CD14-positive monocyte (primary cell): ENCODE measurements around the gene ACVRL1. TPM values are rescaled to one million over a fixed set of nuclear protein-coding genes. Genes with fewer than 3 reads are reported as not detected.

Experiments used
- DNase-seq, 3 donors: peaks; one replicate each; pipeline ENCODE4 v3.0.0-alpha.2; 2011 to 2022
- H2AFZ ChIP-seq: 2 replicates; pipeline ENCODE4 v1.6.0; 2012; ENCODE audit warnings: mild to moderate bottlenecking, low read depth, low read length, inconsistent platforms; ENCODE audit not compliant: insufficient read depth, poor library complexity, severe bottlenecking
- H3K27ac ChIP-seq, 2 donors: 1 replicate in 1 of 2; 2 replicates in 1 of 2; pipeline ENCODE4 v1.5.1; 2012 to 2013; ENCODE audit warnings: low read length in 2 of 2, control low read depth in 1 of 2, inconsistent platforms in 1 of 2, low read depth in 1 of 2, mild to moderate bottlenecking in 1 of 2
- H3K27me3 ChIP-seq, 2 donors: one replicate each; pipeline versions ENCODE4 v1.6.0 to v1.6.1; 2011 to 2013; ENCODE audit warnings: low read length in 2 of 2; ENCODE audit not compliant: control insufficient read depth in 2 of 2, insufficient read depth in 2 of 2
- H3K36me3 ChIP-seq, 2 donors: replicated peaks in 1 of 2; 1 replicate in 1 of 2; 2 replicates in 1 of 2; pipeline versions ENCODE4 v1.5.1 to v1.6.1; 2012 to 2013; ENCODE audit warnings: low read length in 2 of 2, control low read depth in 1 of 2, inconsistent platforms in 1 of 2, mild to moderate bottlenecking in 1 of 2; ENCODE audit not compliant: insufficient read depth in 2 of 2, control insufficient read depth in 1 of 2
- H3K4me1 ChIP-seq, 2 donors: 1 replicate in 1 of 2; 2 replicates in 1 of 2; pipeline versions ENCODE4 v1.5.1 to v1.6.1; 2012 to 2013; ENCODE audit warnings: low read length in 2 of 2, control low read depth in 1 of 2, inconsistent platforms in 1 of 2, mild to moderate bottlenecking in 1 of 2, moderate library complexity in 1 of 2; ENCODE audit not compliant: insufficient read depth in 2 of 2, control insufficient read depth in 1 of 2
- H3K4me2 ChIP-seq: replicated peaks from 2 replicates; pipeline ENCODE3; 2012; ENCODE audit warnings: low read length, moderate library complexity, mild to moderate bottlenecking; ENCODE audit not compliant: poor library complexity, severe bottlenecking; ENCODE audit errors: extremely low read depth
- H3K4me3 ChIP-seq, 3 experiments: fragments of 200-600 bp in 1 of 3; sonication (generic) in 1 of 3; replicated peaks in 1 of 3; 1 replicate in 2 of 3; 2 replicates in 1 of 3; pipeline ENCODE4 v1.5.1; 2011 to 2013; ENCODE audit warnings: low read length in 3 of 3, mild to moderate bottlenecking in 3 of 3, control low read depth in 2 of 3, low read depth in 2 of 3, inconsistent platforms in 1 of 3, moderate library complexity in 1 of 3
- H3K79me2 ChIP-seq: 2 replicates; pipeline ENCODE4 v1.6.0; 2012; ENCODE audit warnings: mild to moderate bottlenecking, control low read depth, inconsistent platforms, low read length, moderate library complexity; ENCODE audit not compliant: insufficient read depth
- H3K9ac ChIP-seq: 2 replicates; pipeline ENCODE4 v1.6.0; 2017; ENCODE audit warnings: low read length, mild to moderate bottlenecking; ENCODE audit not compliant: insufficient read depth, poor library complexity, severe bottlenecking
- H3K9me3 ChIP-seq, 2 donors: replicated peaks in 1 of 2; 1 replicate in 1 of 2; 2 replicates in 1 of 2; pipeline versions ENCODE4 v1.5.1 to v1.6.1; 2012 to 2013; ENCODE audit warnings: low read length in 2 of 2, control low read depth in 1 of 2; ENCODE audit not compliant: control insufficient read depth in 1 of 2, insufficient read depth in 1 of 2
- H4K20me1 ChIP-seq: 2 replicates; pipeline ENCODE4 v1.6.0; 2012; ENCODE audit warnings: mild to moderate bottlenecking, low read length, control low read depth, moderate library complexity; ENCODE audit not compliant: insufficient read depth
- H3K27ac Mint-ChIP-seq, 7 donors: one replicate each; pipeline ENCODE4 v1.8.0; 2020; ENCODE audit warnings: mild to moderate bottlenecking in 7 of 7, mixed read lengths in 7 of 7, moderate library complexity in 6 of 7, inconsistent platforms in 2 of 7
- H3K27me3 Mint-ChIP-seq, 3 donors: one replicate each; pipeline ENCODE4 v1.8.0; 2021 to 2022; ENCODE audit warnings: low read depth in 3 of 3, mild to moderate bottlenecking in 3 of 3, mixed read lengths in 3 of 3, moderate library complexity in 3 of 3, inconsistent platforms in 1 of 3
- H3K36me3 Mint-ChIP-seq, 2 donors: one replicate each; pipeline ENCODE4 v1.8.0; 2020; ENCODE audit warnings: mixed read lengths in 2 of 2, inconsistent platforms in 1 of 2, mild to moderate bottlenecking in 1 of 2
- H3K4me1 Mint-ChIP-seq: one replicate; pipeline ENCODE4 v1.8.0; 2020; ENCODE audit warnings: mild to moderate bottlenecking, mixed read lengths
- H3K4me3 Mint-ChIP-seq, 2 donors: one replicate each; pipeline ENCODE4 v1.8.0; 2020; ENCODE audit warnings: mild to moderate bottlenecking in 2 of 2, mixed read lengths in 2 of 2, moderate library complexity in 1 of 2
- H3K9me3 Mint-ChIP-seq, 7 donors: one replicate each; pipeline ENCODE4 v1.8.0; 2020 to 2022; ENCODE audit warnings: mixed read lengths in 7 of 7, mild to moderate bottlenecking in 6 of 7, moderate library complexity in 6 of 7, inconsistent platforms in 2 of 7
- WGBS: methylation state at CpG from one replicate; pipeline ENCODE4 v1.1.5; 2013; ENCODE audit warnings: missing lambda C conversion rate; ENCODE audit not compliant: insufficient coverage; 5-methylcytosine and 5-hydroxymethylcytosine counted together
- intact Hi-C, 2 donors: fragments of 100-400 bp; cut with micrococcal nuclease; formaldehyde crosslinking; loops; one replicate each; pipeline versions ENCODE4 v1.15.0 to v1.15.1; 2023
- polyA minus RNA-seq: library from RNA; depleted of rRNA, polyadenylated mRNA; stranded (reverse); fragments of >200 nt; gene quantifications from 2 replicates; pipeline ENCODE4 v1.2.3, GENCODE V29; 2012
- polyA plus RNA-seq, 3 donors: library from polyadenylated mRNA; depleted of rRNA in 1 of 3; unstranded in 2 of 3; stranded (reverse) in 1 of 3; fragments of 300-500 nt in 2 of 3; fragments of >200 nt in 1 of 3; fragmentation: Illumina TruSeq in 2 of 3; gene quantifications; 1 replicate in 2 of 3; 2 replicates in 1 of 3; pipeline ENCODE4 v1.2.3, GENCODE V29; 2012 to 2021
- total RNA-seq, 12 experiments: library from RNA in 1 of 12; stranded (reverse) in 1 of 12; fragments of 120-200 nt in 1 of 12; gene quantifications; one replicate each; pipeline ENCODE4 v1.2.4 and lab custom pipeline; 2013 to 2026; ENCODE audit warnings: mixed read lengths in 6 of 12, inconsistent platforms in 1 of 12
- TF ChIP-seq, protein P1 (sequence below): fragments of 200-600 bp; IDR thresholded peaks from one replicate; pipeline ENCODE4 v1.8.0; 2022; ENCODE audit warnings: antibody characterized with exemption, mild to moderate bottlenecking

Gene ACVRL1
- total RNA-seq (2013) = 3.2 TPM
- 1 to 10 TPM; 1.5 to 3.6 (median 2.0) TPM for polyA plus RNA-seq
- 3.7 and 5.8 TPM in 2 replicates for polyA minus RNA-seq
- total RNA-seq (lab: John Stamatoyannopoulos, UW) = 0.34 to 5.0 (median 2.4) reads per million in 11 experiments

DNA sequence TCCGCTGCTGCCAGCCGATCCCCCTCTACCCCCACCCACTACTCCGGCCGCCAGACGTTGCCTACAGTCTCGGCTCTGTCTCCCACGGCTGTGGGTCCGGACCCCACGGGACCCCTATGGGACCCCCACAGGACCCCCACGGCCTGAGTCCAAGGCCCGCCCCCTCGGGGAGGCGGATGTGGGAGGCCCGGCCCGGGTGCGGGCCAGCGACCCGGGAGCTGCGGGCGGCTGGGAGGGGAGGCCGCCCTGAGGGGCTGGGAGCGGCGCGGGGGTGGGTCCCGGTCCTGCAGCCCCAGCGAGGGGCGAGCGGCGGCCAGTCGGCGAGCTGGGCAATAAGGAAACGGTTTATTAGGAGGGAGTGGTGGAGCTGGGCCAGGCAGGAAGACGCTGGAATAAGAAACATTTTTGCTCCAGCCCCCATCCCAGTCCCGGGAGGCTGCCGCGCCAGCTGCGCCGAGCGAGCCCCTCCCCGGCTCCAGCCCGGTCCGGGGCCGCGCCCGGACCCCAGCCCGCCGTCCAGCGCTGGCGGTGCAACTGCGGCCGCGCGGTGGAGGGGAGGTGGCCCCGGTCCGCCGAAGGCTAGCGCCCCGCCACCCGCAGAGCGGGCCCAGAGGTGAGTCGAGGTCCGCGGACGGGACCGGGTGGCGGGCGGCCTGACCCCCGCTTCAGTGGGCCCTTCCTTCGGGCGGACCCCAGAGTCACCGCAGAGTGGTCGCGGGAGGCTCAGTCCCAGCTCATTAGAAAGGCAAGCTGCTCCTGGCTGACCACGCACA is at the start of gene ACVRL1:
ACVRL1 (plus strand) TSS at position 422 of the 773 bp plus-strand sequence. CDS start 4,971 bp downstream, outside the sequence.
- no peak within 1 kb of the TSS for H3K27ac ChIP-seq
- H3K79me2 ChIP-seq = no peaks in the 10 kb centered on the region
- H3K4me2 ChIP-seq = peak within 1 kb of the TSS; percentile 70
- Mint-ChIP-seq H3K27me3 (peaks cover 17 to 27% (median 26%) of the 10 kb centered on the region in 3 donors), H3K36me3 (peaks cover 6 to 16% of the 10 kb centered on the region in 2 donors), H3K27ac (no peak within 1 kb of the TSS), H3K4me1 (peaks cover 51% of the 10 kb centered on the region), H3K4me3 (peak within 1 kb of the TSS; percentile 45 to 78), H3K9me3 (peaks cover 0 to 8% (median 0%) of the 10 kb centered on the region in 7 donors)
- H4K20me1 ChIP-seq = no peaks in the 10 kb centered on the region
- H3K36me3 ChIP-seq = no peaks in the 10 kb centered on the region
- TF ChIP-seq, protein P1, sequence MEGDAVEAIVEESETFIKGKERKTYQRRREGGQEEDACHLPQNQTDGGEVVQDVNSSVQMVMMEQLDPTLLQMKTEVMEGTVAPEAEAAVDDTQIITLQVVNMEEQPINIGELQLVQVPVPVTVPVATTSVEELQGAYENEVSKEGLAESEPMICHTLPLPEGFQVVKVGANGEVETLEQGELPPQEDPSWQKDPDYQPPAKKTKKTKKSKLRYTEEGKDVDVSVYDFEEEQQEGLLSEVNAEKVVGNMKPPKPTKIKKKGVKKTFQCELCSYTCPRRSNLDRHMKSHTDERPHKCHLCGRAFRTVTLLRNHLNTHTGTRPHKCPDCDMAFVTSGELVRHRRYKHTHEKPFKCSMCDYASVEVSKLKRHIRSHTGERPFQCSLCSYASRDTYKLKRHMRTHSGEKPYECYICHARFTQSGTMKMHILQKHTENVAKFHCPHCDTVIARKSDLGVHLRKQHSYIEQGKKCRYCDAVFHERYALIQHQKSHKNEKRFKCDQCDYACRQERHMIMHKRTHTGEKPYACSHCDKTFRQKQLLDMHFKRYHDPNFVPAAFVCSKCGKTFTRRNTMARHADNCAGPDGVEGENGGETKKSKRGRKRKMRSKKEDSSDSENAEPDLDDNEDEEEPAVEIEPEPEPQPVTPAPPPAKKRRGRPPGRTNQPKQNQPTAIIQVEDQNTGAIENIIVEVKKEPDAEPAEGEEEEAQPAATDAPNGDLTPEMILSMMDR = no peak
- H2AFZ ChIP-seq = peak within 1 kb of the TSS; percentile 67
- peak within 1 kb of the TSS; percentile 42 for H3K9ac ChIP-seq
- H3K9me3 ChIP-seq = no peaks in the 10 kb centered on the region
- H3K4me3 ChIP-seq = peak within 1 kb of the TSS in 1 of 3 experiments; percentile 65
- intact Hi-C loops = no loop called here
- peak in 1 of 3 donors; percentile 8 for DNase-seq
- H3K4me1 ChIP-seq = peaks cover 43 to 54% of the 10 kb centered on the region in 2 donors
- H3K27me3 ChIP-seq = peaks cover 10 to 22% of the 10 kb centered on the region in 2 donors
- 13% methylated on average over 71 of the region's 74 CpGs for WGBS

DNA sequence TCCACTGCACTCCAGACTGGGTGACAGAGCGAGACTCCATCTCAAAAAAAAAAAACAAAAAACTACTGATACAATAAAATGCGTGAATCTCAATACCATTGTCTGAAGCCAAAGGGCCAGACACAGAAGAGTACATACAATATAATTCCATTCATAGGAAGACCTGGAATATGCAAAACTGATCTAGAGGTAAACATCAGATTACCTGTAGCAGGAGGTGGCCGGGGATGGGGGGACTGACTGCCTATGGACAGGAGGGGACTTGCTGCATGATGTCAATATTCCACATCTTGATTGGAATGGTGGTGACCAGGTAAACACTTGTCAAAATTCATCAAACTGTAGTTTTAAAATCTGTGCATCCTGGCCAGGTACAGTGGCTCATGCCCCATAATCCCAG is 46.3 kb upstream of the ACVRL1 start:
- TF ChIP-seq, protein P1 = no peak
- Mint-ChIP-seq H3K9me3 (peaks cover 0 to 9% (median 2%) of the 10 kb centered on the region in 7 donors), H3K36me3 (peaks cover 7 to 8% of the 10 kb centered on the region in 2 donors), H3K27me3 (peaks cover 46 to 55% (median 47%) of the 10 kb centered on the region in 3 donors), H3K4me1 (peaks cover 15% of the 10 kb centered on the region), H3K4me3 (peak overlapping the region in 1 of 2 donors; percentile 26), H3K27ac (no peak overlapping the region)
- Histone ChIP-seq H3K9me3 (no peaks in the 10 kb centered on the region), H3K9ac (no peak overlapping the region), H3K79me2 (no peaks in the 10 kb centered on the region), H3K4me2 (no peak overlapping the region), H3K4me1 (peaks cover 16 to 22% of the 10 kb centered on the region in 2 donors), H4K20me1 (no peaks in the 10 kb centered on the region), H3K27ac (no peak overlapping the region), H3K4me3 (no peak overlapping the region), H3K36me3 (no peaks in the 10 kb centered on the region), H3K27me3 (peaks cover 3 to 34% of the 10 kb centered on the region in 2 donors), H2AFZ (no peak overlapping the region)
- DNase-seq = no peak
- 100% methylated on average over 2 of the region's 3 CpGs for WGBS
- intact Hi-C loops = no loop called here
